Endothelial cell of umbilical vein (primary cell): ENCODE results near the gene WDR45. TPM values are rescaled to one million over a fixed set of nuclear protein-coding genes. Genes with fewer than 3 reads are reported as not detected.

Experiments
- BruUV-seq: library from RNA; stranded (reverse); fragments of 400-500 nt; replicated peaks from 2 replicates; lab custom pipeline; 2021; lab: Mats Ljungman, UMichigan
- CTCF ChIA-PET: fragments of 300-600, 350-600 bp; sonication (Branson Sonifier 250); formaldehyde crosslinking; loops from one replicate; lab custom pipeline; 2021; ENCODE audit warnings: antibody characterized with exemption, inconsistent platforms; lab: Charles Lee
- POLR2A ChIA-PET: fragments of 300-600, 350-600 bp; sonication (Branson Sonifier 250); formaldehyde crosslinking; loops from one replicate; lab custom pipeline; 2021; ENCODE audit warnings: antibody characterized with exemption, inconsistent platforms; lab: Charles Lee
- DNase-seq: peaks from one replicate; pipeline ENCODE4 v3.0.0-alpha.2; 2011; ENCODE audit warnings: low read depth, low spot score
- FAIRE-seq: peaks from 2 replicates; lab custom pipeline; 2011; peaks lifted over from hg19 to GRCh38; lab: Jason Lieb, UNC
- H2AFZ ChIP-seq: 2 replicates; pipeline ENCODE4 v1.6.0; 2012; ENCODE audit warnings: low read depth, low read length, control low read depth, inconsistent platforms
- H3K27ac ChIP-seq: 2 replicates; pipeline ENCODE4 v1.5.1; 2011; ENCODE audit warnings: low read depth, mild to moderate bottlenecking, control low read depth, low read length, moderate library complexity; ENCODE audit not compliant: insufficient read depth
- H3K27me3 ChIP-seq, 2 experiments: 2 replicates each; pipeline versions ENCODE4 v1.6.0 to v1.6.1; 2011; ENCODE audit warnings: low read length in 2 of 2, mixed read lengths in 1 of 2; ENCODE audit not compliant: control insufficient read depth in 2 of 2, insufficient read depth in 2 of 2
- H3K36me3 ChIP-seq, 2 experiments: 2 replicates in 1 of 2; 3 replicates in 1 of 2; pipeline ENCODE4 v1.5.1; 2011; ENCODE audit warnings: low read length in 2 of 2, mild to moderate bottlenecking in 1 of 2, moderate library complexity in 1 of 2; ENCODE audit not compliant: control insufficient read depth in 2 of 2, insufficient read depth in 2 of 2; ENCODE audit errors: extremely low read depth in 1 of 2
- H3K4me1 ChIP-seq: 3 replicates; pipeline ENCODE4 v1.5.1; 2011; ENCODE audit warnings: mild to moderate bottlenecking, low read length; ENCODE audit not compliant: control insufficient read depth, insufficient read depth; ENCODE audit errors: extremely low read depth
- H3K4me2 ChIP-seq: 2 replicates; pipeline ENCODE4 v1.6.1; 2011; ENCODE audit warnings: low read length, control low read depth, mixed read lengths; ENCODE audit not compliant: insufficient read depth
- H3K4me3 ChIP-seq, 3 experiments: fragments of 200-600 bp in 1 of 3; sonication (generic), shearing (Covaris generic) in 1 of 3; replicated peaks in 1 of 3; 2 replicates each; pipeline ENCODE4 v1.5.1; 2011 to 2016; ENCODE audit warnings: control low read depth in 3 of 3, low read length in 3 of 3, mild to moderate bottlenecking in 2 of 3, inconsistent platforms in 1 of 3, low read depth in 1 of 3, moderate library complexity in 1 of 3; ENCODE audit not compliant: insufficient read depth in 1 of 3
- H3K79me2 ChIP-seq: 2 replicates; pipeline ENCODE4 v1.6.0; 2012; ENCODE audit warnings: low read length, inconsistent platforms; ENCODE audit not compliant: control insufficient read depth, insufficient read depth
- H3K9ac ChIP-seq: replicated peaks from 2 replicates; pipeline ENCODE3; 2011; ENCODE audit warnings: low read length, control low read depth; ENCODE audit not compliant: insufficient read depth; ENCODE audit errors: extremely low read depth
- H3K9me1 ChIP-seq: replicated peaks from 3 replicates; pipeline ENCODE4 v1.6.0; 2011; ENCODE audit warnings: mild to moderate bottlenecking, low read length; ENCODE audit not compliant: control insufficient read depth, insufficient read depth; ENCODE audit errors: extremely low read depth
- H3K9me3 ChIP-seq: replicated peaks from 2 replicates; pipeline ENCODE4 v1.5.1; 2012; ENCODE audit warnings: low read length, inconsistent platforms; ENCODE audit not compliant: control insufficient read depth, insufficient read depth
- H4K20me1 ChIP-seq: replicated peaks from 2 replicates; pipeline ENCODE3; 2011; ENCODE audit warnings: mild to moderate bottlenecking, low read length; ENCODE audit not compliant: control insufficient read depth, insufficient read depth; ENCODE audit errors: extremely low read depth
- EZH2 ChIP-seq: IDR thresholded peaks from 2 replicates; pipeline ENCODE4 v1.6.1; 2012; ENCODE audit warnings: borderline replicate concordance, low read depth, mild to moderate bottlenecking, moderate library complexity, low read length, inconsistent platforms; ENCODE audit not compliant: severe bottlenecking
- FOS ChIP-seq: IDR thresholded peaks from 2 replicates; pipeline ENCODE4 v1.6.1; 2011; ENCODE audit warnings: mild to moderate bottlenecking, low read length, moderate library complexity, borderline replicate concordance; ENCODE audit not compliant: insufficient read depth
- GATA2 ChIP-seq: IDR thresholded peaks from 2 replicates; pipeline ENCODE4 v1.7.0; 2011; ENCODE audit warnings: low read depth, mild to moderate bottlenecking, moderate library complexity, mixed read lengths, low read length; ENCODE audit not compliant: insufficient read length, insufficient read depth
- JUN ChIP-seq: IDR thresholded peaks from 2 replicates; pipeline ENCODE4 v1.6.1; 2011; ENCODE audit warnings: borderline replicate concordance, low read depth; ENCODE audit not compliant: insufficient read length, insufficient read depth
- MYC ChIP-seq: IDR thresholded peaks from one replicate; pipeline ENCODE4 v1.6.1; 2011; ENCODE audit warnings: mild to moderate bottlenecking, low read depth, low read length
- POLR2A ChIP-seq: IDR thresholded peaks from 2 replicates; pipeline ENCODE4 v1.6.1; 2012; ENCODE audit warnings: low read depth, mild to moderate bottlenecking, control low read depth, low read length
- POLR2AphosphoS5 ChIP-seq: IDR thresholded peaks from 2 replicates; pipeline ENCODE4 v1.6.1; 2012; ENCODE audit warnings: low read depth, mild to moderate bottlenecking, control low read depth, low read length, moderate library complexity; ENCODE audit not compliant: insufficient read depth
- dilution Hi-C: fragments of 300-500 bp; cut with MboI; formaldehyde crosslinking; loops from one replicate; pipeline ENCODE4 v1.15.0; 2019; ENCODE audit warnings: low sequenced_read_pairs; ENCODE audit not compliant: extremely low pct_ligation_motif_present
- intact Hi-C: fragments of 100-400 bp; cut with micrococcal nuclease; formaldehyde crosslinking; loops from one replicate; pipeline ENCODE4 v1.10.0; 2022
- polyA plus RNA-seq, 4 experiments: library from polyadenylated mRNA; depleted of rRNA in 3 of 4; stranded (reverse) in 3 of 4; unstranded in 1 of 4; fragments of >200 nt; gene quantifications; 2 replicates each; pipeline versions ENCODE4 v1.2.1 to v1.2.3, GENCODE V29; 2011 to 2012; ENCODE audit warnings: missing spikeins in 1 of 4
- total RNA-seq: library from RNA; stranded (reverse); gene quantifications from 2 replicates; pipeline ENCODE4 v1.2.3, GENCODE V29; 2021
- TF ChIP-seq, protein P1 (sequence below), 2 donors: IDR thresholded peaks; 1 replicate in 1 of 2; 2 replicates in 1 of 2; pipeline ENCODE4 v1.5.1; 2011; ENCODE audit warnings: low read length in 2 of 2, mild to moderate bottlenecking in 2 of 2, moderate library complexity in 2 of 2, control low read depth in 1 of 2, inconsistent platforms in 1 of 2, low read depth in 1 of 2; ENCODE audit not compliant: insufficient read depth in 1 of 2; ENCODE audit errors: extremely low read depth in 1 of 2
- TF ChIP-seq, protein P2 (sequence below): IDR thresholded peaks from 2 replicates; pipeline ENCODE4 v1.6.1; 2011; ENCODE audit not compliant: insufficient read depth, insufficient read length

Gene WDR45
- total and polyA plus RNA-seq, 2 donors (not counting 3 experiments of a cell fraction or from before 2014, with no cell fraction given) = 32.2 to 70.4 TPM

DNA sequence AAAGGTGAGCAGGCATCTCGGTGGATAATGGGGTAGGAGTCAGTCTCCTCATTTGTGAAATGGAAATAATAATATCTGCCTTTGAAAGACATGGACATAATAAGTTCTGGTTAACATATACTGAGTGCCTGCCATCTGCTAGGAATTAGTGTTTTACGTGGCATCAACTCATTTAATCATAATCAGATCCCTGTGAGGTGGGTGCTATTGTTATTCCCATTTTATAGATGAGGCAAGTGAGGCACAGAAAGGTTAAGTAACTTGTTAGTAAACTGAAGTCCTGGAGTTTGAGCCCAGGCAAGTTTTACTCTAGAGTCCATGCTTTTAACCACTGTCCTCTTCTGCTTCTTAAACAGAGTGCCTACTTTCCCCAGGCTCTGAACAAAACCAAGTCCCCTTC is 13.4 kb downstream of the WDR45 start:
- Histone ChIP-seq H4K20me1 (no peaks in the 10 kb centered on the region), H3K4me2 (no peak overlapping the region), H3K9me1 (no peaks in the 10 kb centered on the region), H3K27ac (no peak overlapping the region), H3K4me1 (no peaks in the 10 kb centered on the region), H3K27me3 (no peaks in the 10 kb centered on the region), H3K79me2 (no peaks in the 10 kb centered on the region), H3K9ac (no peak overlapping the region), H3K36me3 (peaks cover 0 to 2% of the 10 kb centered on the region in 2 experiments), H3K4me3 (no peak overlapping the region), H2AFZ (no peak overlapping the region), H3K9me3 (no peaks in the 10 kb centered on the region)
- FAIRE-seq (no peak), DNase-seq (no peak)
- ChIA-PET POLR2A (no interaction called here), CTCF (no interaction called here)
- intact Hi-C loops = no loop called here
- BruUV-seq = no TSS peak
- dilution Hi-C loops = no loop called here
- TF ChIP-seq POLR2AphosphoS5 = no peak
- TF ChIP-seq GATA2 = no peak
- TF ChIP-seq, protein P1, sequence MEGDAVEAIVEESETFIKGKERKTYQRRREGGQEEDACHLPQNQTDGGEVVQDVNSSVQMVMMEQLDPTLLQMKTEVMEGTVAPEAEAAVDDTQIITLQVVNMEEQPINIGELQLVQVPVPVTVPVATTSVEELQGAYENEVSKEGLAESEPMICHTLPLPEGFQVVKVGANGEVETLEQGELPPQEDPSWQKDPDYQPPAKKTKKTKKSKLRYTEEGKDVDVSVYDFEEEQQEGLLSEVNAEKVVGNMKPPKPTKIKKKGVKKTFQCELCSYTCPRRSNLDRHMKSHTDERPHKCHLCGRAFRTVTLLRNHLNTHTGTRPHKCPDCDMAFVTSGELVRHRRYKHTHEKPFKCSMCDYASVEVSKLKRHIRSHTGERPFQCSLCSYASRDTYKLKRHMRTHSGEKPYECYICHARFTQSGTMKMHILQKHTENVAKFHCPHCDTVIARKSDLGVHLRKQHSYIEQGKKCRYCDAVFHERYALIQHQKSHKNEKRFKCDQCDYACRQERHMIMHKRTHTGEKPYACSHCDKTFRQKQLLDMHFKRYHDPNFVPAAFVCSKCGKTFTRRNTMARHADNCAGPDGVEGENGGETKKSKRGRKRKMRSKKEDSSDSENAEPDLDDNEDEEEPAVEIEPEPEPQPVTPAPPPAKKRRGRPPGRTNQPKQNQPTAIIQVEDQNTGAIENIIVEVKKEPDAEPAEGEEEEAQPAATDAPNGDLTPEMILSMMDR (IDR thresholded peaks at IDR 0.05; ENCODE audit: extremely low read depth in 1 of 2, insufficient read depth in 1 of 2, low read depth in 1 of 2, low read length in 2 of 2) = no peak
- no peak for TF ChIP-seq POLR2A
- TF ChIP-seq, protein P2, sequence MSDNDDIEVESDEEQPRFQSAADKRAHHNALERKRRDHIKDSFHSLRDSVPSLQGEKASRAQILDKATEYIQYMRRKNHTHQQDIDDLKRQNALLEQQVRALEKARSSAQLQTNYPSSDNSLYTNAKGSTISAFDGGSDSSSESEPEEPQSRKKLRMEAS = no peak
- TF ChIP-seq EZH2 = no peak
- TF ChIP-seq FOS = no peak
- no peak for TF ChIP-seq JUN
- TF ChIP-seq MYC = no peak
